Osteoblast (primary cell): ENCODE measurements around the gene USH2A. TPM values are rescaled to one million over a fixed set of nuclear protein-coding genes. Genes with fewer than 3 reads are reported as not detected.

ENCODE experiments used
- DNase-seq: peaks from one replicate; pipeline ENCODE4 v3.0.0; 2011; ENCODE audit warnings: low spot score, mixed read lengths; ENCODE audit not compliant: insufficient read length; ENCODE audit errors: missing footprints
- H2AFZ ChIP-seq: 2 replicates; pipeline ENCODE4 v1.6.0; 2011; ENCODE audit warnings: mild to moderate bottlenecking, low read length
- H3K27ac ChIP-seq: 2 replicates; pipeline ENCODE4 v1.5.1; 2011; ENCODE audit warnings: mild to moderate bottlenecking, low read depth, low read length, moderate library complexity
- H3K27me3 ChIP-seq: 2 replicates; pipeline ENCODE4 v1.6.0; 2012; ENCODE audit warnings: mild to moderate bottlenecking, control low read depth, inconsistent platforms, low read length, moderate library complexity; ENCODE audit not compliant: insufficient read depth
- H3K36me3 ChIP-seq: 2 replicates; pipeline ENCODE4 v1.5.1; 2011; ENCODE audit warnings: mild to moderate bottlenecking, low read length, control low read depth, moderate library complexity; ENCODE audit not compliant: insufficient read depth
- H3K4me1 ChIP-seq: 2 replicates; pipeline ENCODE4 v1.5.1; 2011; ENCODE audit warnings: mild to moderate bottlenecking, low read length, control low read depth, moderate library complexity; ENCODE audit not compliant: insufficient read depth
- H3K4me2 ChIP-seq: 2 replicates; pipeline ENCODE4 v1.6.0; 2011; ENCODE audit warnings: mild to moderate bottlenecking, low read length; ENCODE audit not compliant: insufficient read depth
- H3K4me3 ChIP-seq: fragments of 200-600 bp; sonication (generic); 3 replicates; pipeline ENCODE4 v1.5.1; 2012; ENCODE audit warnings: mild to moderate bottlenecking, low read length, inconsistent platforms; ENCODE audit not compliant: insufficient read depth
- H3K79me2 ChIP-seq: 2 replicates; pipeline ENCODE4 v1.6.0; 2012; ENCODE audit warnings: mild to moderate bottlenecking, low read length, control low read depth, inconsistent platforms; ENCODE audit not compliant: insufficient read depth
- H3K9me3 ChIP-seq: 2 replicates; pipeline ENCODE4 v1.5.1; 2011; ENCODE audit warnings: low read depth, low read length, control low read depth
- H4K20me1 ChIP-seq: 2 replicates; pipeline ENCODE4 v1.6.0; 2012; ENCODE audit warnings: mild to moderate bottlenecking, low read length, control low read depth; ENCODE audit not compliant: insufficient read depth
- CTCF ChIP-seq: IDR thresholded peaks from 2 replicates; pipeline ENCODE4 v1.5.1; 2011; ENCODE audit warnings: mild to moderate bottlenecking, low read depth, low read length, moderate library complexity; ENCODE audit errors: extremely low read depth
- total RNA-seq: library from RNA; depleted of rRNA; stranded (reverse); fragments of >200 nt; gene quantifications from 2 replicates; pipeline ENCODE4 v1.2.3, GENCODE V29; 2012

Gene USH2A
- total RNA-seq, 1 donor, result under 0.01 TPM

- H3K9me3 ChIP-seq, result no peaks in the 10 kb centered on the region
- H3K27me3 ChIP-seq, result no peaks in the 10 kb centered on the region
- H3K27ac ChIP-seq, result no peak overlapping the region
- H3K4me3 ChIP-seq, result no peak overlapping the region
- peaks cover 19% of the 10 kb centered on the region for H3K79me2 ChIP-seq
- peaks cover 19% of the 10 kb centered on the region for H3K36me3 ChIP-seq
- H3K4me1 ChIP-seq, result peaks cover 15% of the 10 kb centered on the region
- H4K20me1 ChIP-seq, result no peaks in the 10 kb centered on the region
- H3K4me2 ChIP-seq, result no peak overlapping the region
- no peak overlapping the region for H2AFZ ChIP-seq
- no peak for TF ChIP-seq CTCF
- no peak for DNase-seq
These were observed 828.0 kb downstream of the USH2A start for GRCh38 chr1:215595231-215595630.

- H3K27ac ChIP-seq, result no peak overlapping the region
- DNase-seq, result no peak
- H2AFZ ChIP-seq, result no peak overlapping the region
- peaks cover 22% of the 10 kb centered on the region for H3K36me3 ChIP-seq
- peaks cover 21% of the 10 kb centered on the region for H3K79me2 ChIP-seq
- no peaks in the 10 kb centered on the region for H3K27me3 ChIP-seq
- H3K9me3 ChIP-seq, result no peaks in the 10 kb centered on the region
- H3K4me2 ChIP-seq, result no peak overlapping the region
- TF ChIP-seq CTCF, result no peak
- H4K20me1 ChIP-seq, result no peaks in the 10 kb centered on the region
- H3K4me1 ChIP-seq, result peaks cover 12% of the 10 kb centered on the region
- H3K4me3 ChIP-seq, result no peak overlapping the region
These were observed 828.6 kb downstream of the USH2A start for GRCh38 chr1:215594640-215595039.

DNA sequence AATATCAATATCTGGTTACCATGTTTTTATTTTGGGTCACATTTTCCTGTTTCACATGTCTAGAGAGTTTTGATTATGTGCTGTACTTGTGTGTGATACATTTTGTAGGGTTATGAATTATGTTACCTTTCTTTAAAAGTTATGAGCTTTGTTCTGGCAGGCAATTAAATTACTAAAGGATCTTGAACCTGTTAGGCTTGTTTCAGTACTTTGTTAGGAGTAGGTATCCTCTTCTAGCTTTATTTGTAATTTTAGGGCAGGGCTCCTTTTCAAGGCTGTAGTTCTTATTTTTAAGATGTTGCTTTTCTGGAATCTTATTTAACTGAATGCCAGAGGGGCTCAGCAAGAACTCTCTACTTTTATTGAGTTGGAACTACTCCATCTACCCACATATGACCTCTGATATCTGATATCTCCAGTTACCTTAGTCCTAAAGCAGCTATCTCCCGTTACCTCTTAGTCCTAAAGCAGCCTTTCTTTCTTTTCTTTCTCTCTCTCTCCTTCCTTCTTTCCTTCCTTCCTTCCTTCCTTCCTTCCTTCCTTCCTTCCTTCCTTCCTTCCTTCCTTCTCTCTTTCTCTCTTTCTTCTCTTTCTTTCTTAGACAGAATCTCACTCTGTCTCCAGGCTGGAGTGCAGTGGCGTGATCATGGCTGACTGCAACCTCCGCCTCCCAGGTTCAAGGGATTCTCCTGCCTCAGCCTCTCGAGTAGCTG is 832.3 kb downstream of the USH2A start:
- no peaks in the 10 kb centered on the region for H3K27me3 ChIP-seq
- H3K36me3 ChIP-seq, result peaks cover 13% of the 10 kb centered on the region
- no peaks in the 10 kb centered on the region for H3K9me3 ChIP-seq
- H3K4me3 ChIP-seq, result no peak overlapping the region
- no peak overlapping the region for H3K4me2 ChIP-seq
- H3K4me1 ChIP-seq, result peaks cover 12% of the 10 kb centered on the region
- peaks cover 19% of the 10 kb centered on the region for H3K79me2 ChIP-seq
- peaks cover 2% of the 10 kb centered on the region for H4K20me1 ChIP-seq
- no peak for DNase-seq
- no peak overlapping the region for H3K27ac ChIP-seq
- no peak overlapping the region for H2AFZ ChIP-seq
- TF ChIP-seq CTCF, result no peak

GRCh38 chr1:215589650-215590435 is 833.4 kb downstream of the USH2A start:
- Histone ChIP-seq H4K20me1 (peaks cover 2% of the 10 kb centered on the region), H3K4me1 (peaks cover 9% of the 10 kb centered on the region), H3K9me3 (no peaks in the 10 kb centered on the region), H3K27ac (no peak overlapping the region), H3K27me3 (no peaks in the 10 kb centered on the region), H3K4me2 (no peak overlapping the region), H2AFZ (no peak overlapping the region), H3K4me3 (no peak overlapping the region), H3K36me3 (peaks cover 9% of the 10 kb centered on the region), H3K79me2 (peaks cover 17% of the 10 kb centered on the region)
- TF ChIP-seq CTCF, result no peak
- DNase-seq, result no peak
